A204.1 (cell line): ENCODE data around the gene PRIMA1.

Experiments used
- FAIRE-seq: peaks from 2 replicates; lab custom pipeline; 2012; peaks lifted over from hg19 to GRCh38; lab: Jason Lieb, UNC

PRIMA1 gene

DNA sequence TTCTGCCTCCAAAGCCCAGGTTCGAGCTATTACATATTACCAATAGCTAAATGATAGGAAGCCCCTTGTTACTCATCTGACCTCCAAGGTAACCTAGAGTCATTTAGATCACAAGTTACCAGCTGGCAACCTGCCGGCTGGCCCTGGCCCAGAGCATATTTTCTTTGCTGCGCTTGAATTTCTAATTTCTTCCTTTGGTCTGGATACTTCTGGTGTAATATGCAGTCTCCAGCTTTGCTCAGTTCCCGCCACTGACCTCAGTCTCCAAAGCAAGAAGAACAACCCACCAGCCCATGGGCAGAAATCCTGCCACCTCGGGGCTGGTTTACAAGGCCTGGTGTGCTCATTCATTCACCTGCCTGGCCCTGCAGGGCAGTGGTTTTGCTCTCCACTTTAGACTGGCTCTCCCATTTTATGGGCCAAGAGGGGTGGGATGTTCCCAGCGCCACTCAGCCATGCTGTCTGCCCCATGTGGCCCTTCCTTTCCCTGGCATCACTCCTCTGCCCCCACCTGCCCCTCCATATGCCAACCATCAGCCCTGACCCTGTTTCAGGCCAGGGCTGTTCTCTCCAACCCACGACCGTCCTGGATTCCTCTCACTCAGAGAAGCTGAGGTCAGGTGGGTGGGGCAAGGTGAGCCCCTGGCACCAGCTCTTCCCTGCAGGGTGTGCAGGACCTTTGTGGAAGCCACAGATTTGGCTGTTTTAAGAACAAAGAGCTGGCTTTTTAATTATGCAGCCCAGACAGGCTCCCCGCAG, 76.0 kb downstream of the PRIMA1 start:
- FAIRE-seq: no peak

DNA sequence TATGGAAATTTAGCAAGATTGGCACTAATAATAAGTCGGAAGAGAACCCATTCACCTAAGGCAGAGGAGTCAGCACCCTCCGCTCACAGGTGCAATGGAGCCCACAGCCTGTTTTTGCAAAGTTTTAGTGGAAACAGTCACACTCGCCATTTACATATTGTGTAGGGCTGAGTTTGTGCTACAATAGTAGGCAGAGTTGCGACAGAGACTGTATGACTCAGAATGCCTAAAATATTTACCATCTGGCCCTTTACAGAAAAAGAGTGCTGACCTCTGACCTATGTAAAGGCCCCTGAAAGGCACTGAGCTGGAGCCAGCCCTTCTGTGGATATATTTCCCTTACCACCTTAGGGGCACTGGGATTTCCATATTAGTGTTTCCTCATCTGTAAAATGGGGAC, 79.0 kb downstream of the PRIMA1 start:
- FAIRE-seq: no peak

DNA sequence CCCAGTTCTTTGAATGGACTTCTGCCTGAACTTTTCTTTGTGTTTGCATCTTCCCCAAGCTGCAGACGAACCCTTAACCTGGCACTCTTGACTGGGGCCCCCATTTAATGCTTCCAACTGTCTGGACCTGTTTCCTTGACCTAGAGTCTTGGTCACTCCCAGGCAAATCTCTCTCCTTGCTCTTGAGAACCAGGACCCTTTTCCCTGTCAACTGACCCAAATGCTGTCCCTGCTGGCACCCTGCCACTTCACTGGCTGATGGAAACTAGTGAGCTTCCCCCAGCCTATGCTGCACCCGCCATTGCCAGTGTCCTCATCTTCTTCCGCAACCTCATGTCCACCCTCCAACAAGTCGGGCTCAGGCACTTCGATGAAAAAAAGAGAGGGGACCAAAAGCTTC, 79.5 kb downstream of the PRIMA1 start:
- no peak for FAIRE-seq

DNA sequence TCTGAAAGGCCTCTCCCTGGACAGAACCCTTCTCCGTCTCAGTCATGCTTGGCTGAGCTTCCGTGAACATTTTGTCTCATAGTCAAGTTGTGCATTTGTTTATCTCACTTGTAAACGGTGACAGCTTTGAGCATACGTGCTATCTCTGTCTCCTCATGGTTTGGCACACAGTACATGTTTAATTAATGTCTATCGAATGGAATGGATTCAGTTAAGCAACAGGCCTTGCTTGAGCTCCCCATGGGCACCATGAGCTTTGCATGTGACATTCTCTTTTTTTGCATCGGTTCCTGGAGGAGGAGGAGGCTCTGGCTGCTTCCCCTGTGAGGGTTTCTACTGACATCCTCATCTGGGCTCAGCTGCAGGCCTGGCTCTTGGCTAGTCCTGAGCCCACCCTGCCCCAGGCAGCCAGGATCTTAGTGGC, 80.0 kb downstream of the PRIMA1 start:
- no peak for FAIRE-seq

DNA sequence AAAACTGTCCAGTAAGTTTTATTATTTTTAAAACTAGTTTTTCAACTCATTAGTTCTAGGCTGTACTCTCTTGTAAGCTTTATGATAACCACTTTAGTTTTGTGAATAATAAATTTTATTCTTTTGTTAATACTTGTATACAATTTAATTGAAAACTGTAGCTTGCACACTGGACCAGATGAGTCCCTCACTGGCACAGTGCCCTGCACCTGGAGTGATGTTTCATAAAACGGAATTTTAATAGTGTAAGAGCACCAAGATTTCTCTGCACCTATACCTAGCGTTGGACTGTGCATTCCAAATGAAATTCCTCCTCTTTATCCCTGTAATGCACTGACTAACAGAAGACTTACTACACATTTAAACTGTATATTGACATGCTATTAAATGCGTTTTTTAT, 80.8 kb downstream of the PRIMA1 start:
- no peak for FAIRE-seq

DNA sequence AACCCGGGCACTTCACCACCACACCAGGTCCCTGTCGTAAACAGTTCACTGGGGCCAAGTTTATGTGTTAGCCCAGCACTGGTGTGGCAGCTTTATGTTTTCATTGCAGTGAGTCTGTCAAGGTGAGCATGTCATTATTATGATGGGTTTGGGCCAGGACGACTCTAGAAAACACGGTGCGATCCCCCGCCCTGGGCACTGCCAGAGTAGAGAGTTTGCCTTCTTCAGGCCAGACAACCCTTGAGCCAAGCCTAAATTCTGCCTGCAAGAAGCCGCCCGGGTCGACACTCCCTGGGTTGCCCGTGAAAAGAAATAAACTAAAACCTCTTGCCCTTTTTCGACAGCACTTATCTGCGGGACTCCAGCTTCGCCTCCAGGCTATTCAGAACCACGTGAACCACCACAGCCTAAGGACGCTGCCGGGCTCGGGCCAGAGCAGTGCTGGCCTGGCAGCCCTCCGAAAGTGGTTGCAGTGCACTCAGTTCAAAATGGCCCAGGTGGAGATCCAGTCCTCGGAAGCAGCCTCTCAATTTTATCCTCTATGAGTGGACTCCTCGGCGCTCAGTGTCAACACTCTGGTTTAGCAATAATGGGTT, 81.8 kb downstream of the PRIMA1 start:
- no peak for FAIRE-seq

DNA sequence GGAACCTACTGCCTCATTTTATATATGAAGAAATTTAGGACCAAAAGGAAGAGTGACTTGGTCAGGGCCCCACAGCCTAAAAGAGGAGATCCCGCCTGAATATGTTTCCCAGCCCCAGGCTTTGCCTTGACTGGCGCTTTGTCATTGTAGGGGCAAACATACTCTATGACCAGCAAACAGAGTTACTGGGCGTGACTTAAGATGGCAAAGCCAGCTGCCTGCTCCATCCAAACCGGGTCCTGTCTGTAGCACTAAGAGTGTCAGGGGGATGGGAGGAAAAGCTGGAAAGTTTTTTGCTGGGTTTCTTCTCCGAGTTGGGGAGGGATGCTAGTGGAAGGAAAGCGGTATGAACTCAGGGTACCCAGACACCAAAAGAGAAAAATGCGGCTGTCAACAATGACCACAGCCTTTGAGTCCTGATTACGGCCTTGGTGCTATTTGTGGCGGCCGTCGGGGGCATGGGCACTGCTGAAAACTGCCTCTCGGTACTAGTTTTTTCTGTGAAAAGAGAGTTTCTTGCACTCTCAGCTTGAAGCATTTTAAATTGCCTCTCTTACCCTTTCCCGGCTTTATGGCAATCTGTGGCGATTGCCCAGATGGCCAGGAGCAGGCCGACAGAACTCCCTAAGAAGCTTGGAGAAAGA, 82.7 kb downstream of the PRIMA1 start:
- no peak for FAIRE-seq

DNA sequence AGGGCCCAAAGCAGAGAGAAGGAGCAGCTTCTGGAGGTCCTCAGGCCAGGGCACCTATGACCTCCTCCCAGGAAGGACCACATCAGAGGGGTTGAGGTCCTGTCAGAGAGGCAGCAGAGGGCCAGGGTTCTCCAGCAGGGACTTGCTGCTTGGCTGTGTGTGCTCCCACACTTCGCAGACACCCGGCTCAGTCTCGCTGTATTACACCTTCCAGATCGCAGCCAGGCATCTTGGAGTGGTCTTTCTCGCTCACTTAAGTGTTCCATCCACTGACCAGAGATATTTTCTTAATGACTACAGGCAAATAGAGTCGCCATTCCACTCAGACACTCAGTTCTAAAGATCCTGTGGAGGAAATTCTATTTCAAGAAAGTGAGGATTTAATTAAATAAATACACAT, 84.3 kb downstream of the PRIMA1 start:
- FAIRE-seq: no peak

DNA sequence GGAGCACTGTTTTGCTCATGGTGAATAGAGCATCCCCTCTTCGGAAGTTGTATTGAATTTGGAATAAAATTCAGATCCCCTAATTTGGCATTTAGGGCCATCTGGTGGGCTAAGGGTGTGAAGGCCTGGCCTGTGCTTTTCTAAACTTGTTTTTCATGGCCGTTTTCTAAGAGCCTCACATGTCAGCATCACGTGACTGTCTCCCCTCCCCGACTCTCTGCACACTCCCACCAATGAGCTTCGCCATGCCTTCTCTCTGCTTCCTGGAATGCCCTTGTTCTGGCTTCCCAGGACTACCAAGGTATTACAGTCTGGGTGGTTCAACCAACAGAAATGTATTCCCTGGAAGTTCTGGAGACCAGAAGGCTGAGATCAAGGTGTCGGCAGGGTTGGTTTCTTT, 85.3 kb downstream of the PRIMA1 start:
- FAIRE-seq: no peak

DNA sequence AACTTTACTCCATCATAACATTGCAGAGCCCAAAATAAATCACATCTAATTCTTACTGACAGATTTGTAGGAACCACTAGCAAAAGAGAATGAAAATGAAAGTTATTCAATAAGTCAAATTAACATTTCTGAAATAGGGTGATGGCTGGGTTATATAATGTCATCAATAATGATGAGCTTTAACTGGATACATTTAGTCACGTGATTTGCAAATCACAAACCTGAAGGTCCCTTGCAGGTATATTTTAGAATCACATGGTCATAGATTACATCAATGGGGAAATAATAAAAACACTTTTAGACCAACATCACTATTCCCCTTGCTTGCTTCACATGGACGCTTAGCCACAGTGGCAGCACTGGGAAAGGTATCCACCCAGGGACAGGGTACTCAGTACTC, 86.7 kb downstream of the PRIMA1 start:
- no peak for FAIRE-seq

DNA sequence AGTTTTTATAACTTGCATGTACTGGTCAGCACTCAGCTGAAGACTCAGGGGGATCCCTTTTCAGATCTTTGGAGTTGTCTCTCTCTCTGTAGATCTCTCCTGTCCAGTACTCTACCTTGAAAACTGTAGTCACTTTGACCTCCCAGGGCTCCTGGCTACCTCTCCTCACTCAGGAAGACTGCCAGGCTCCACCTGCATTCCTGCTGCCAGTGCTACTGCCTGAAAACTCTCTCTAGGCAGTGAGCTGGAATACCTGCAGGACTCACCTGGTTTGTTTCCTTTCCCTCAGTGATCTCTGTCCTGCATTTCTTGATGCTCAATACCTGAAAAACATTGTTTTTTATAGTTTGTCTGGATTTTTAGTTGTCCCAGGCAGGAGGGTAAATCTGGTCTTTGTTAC, 87.4 kb downstream of the PRIMA1 start:
- FAIRE-seq: no peak

DNA sequence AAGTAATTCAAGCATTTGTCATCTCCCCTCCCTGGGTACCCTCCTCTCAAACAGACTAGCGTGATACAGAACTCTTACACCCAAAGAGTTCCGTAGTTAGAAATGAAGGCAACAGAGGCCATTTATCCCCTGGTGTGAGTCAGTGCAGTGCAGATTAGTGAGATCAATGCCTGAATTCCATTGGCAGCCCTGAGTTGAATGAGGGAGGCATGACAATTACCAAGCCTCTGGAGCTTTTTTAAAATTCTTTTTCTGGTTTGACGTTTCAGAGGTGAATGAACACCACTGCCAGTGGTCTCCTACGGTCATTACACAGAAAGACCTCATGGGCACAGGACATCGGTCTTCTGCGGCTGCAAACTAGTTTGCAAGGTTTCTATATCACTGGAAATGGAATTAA, 94.4 kb downstream of the PRIMA1 start:
- FAIRE-seq: no peak

DNA sequence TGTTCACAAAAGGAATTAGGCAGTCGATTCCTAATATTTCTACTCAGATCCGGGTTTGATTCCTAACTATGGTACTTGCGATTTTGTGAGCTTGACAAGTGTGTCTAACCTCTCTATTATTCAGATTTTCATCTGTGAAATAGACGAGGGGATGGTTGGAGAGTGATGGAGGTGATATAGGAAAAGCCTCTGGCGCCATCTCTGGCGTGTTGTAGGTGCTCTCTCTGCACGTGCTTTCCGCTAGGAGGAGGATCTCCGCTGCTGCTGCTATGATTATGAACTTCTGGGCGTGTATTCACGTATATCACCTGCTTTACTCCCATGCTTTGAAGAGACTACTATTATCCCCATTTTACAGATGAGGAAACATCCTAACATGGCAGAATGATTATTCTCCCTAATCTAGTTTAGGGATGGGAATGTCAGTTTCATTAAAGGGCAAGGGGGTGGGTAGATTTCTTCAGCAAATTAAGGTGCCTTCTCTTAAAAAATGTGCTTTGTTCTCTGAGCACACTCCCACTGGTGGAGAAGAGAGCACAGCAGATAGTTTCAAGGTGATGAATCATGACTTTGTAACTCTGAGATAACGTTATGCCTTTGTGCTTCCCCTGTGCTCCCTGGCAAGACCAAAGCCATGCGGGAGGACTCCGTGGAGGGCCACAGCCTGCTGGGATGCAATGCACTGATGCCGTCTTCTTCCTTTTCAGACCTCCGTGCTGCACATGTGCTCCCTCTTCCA, 97.1 kb downstream of the PRIMA1 start:
- FAIRE-seq: no peak

DNA sequence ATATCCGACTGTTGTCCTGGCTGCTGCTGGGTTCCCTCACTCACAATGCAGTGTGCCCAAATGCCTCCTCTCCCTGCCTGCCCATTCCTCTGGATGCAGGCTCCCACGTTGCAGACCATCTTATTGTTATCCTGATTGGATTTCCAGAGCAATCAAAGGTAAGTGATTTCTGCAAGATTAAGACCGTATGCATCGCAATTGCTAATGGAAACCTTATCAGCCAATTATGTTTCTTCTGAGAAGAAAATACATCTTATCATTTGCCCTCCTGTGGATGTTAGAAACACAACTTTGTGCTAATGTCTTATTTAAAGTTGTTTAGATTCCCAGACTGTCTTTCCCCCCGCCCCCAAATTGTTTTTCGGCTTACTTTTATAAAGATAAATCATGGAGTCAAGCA, 98.1 kb downstream of the PRIMA1 start:
- no peak for FAIRE-seq

DNA sequence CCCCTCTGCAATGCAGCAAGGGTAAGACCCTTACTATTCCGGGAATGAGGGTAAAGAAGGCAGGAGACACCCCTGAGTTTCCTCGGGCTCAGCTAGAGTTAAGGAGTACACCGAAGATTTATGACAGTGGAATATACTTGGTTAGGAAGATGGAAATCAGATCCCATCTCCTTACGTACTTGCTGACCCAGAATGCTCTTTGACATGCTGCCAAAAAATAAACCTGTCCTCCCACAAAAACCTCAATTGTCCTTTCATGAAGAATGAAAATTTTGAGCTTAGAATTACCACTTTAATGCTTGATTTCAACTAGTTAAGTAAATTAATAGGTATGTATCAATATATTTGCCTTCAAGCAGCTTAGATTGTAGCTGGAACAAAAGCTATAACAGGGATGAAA, 99.5 kb downstream of the PRIMA1 start:
- FAIRE-seq: no peak

DNA sequence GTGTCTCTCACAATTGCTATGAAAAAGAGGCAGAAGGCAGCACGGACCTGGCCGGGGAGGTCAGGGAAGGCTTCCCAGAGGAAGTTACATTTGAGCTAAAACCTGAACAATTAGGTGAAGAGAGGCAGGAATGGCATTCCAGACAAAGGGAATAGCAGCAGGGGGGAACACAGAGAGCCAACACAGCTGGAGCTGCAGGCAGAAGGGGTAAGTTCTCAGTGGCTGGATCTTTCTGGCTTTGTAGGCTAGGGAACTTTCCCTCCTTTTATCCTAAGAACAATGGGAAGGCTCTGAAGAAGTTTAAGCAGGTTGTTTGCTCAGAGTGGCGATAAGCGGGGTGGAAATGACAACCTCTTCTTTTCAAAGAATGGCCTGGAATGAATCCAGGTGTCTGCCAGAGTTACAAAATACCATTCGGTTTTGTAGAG, 100.0 kb downstream of the PRIMA1 start:
- no peak for FAIRE-seq

DNA sequence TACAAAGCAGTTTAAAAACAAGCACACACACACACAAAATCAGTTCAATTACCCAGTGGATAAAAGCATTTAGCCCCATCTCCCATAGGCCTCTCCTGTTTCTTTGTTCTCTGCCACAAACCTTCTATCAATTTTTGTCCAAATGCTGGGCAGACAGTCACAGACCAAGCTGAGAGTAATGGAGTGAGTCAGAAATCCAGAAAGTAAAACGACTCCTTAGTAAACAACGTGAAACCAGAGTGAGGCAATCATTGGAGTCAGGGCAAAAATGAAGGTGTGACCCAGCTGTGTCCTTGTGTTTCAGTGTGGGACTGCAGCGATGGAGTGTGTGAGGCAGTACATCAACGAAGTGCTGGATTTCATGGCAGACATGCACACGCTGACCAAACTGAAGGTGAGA, 102.0 kb downstream of the PRIMA1 start:
- FAIRE-seq: no peak

DNA sequence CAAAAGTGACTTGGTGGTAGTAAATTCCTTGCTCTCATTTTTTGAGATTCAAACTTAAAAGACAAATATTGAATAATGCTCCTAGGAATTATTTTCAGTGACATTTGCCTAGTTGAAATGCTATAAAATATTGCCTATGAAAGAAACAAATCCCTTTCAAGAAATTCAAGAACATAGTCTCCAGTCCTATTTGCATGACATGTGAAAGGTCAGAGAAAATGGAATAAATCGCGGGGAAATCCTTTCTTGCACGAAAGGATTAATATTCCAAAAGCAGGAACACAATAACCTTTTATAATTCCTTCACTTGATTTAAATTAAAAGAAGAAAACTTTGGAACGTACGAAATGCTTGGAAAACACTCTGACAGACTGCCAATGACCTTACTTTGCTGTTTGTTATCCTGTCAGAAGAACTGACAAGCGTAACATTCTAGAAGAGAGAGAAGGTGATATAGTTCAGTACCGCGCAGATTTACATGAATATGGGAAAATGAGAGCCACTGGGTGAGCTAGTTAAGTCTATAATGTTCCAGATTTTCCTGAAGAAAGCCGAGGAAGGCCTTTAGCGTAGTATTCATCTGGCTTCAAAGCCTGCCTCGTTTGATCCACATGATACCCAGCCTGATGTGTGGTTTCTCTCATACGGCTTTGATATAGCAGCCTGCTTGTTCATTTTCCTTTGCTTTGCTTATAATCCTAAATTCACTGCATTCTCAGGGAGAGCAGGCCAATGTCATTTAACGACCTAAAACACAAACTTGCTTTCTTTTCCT, 103.0 kb downstream of the PRIMA1 start:
- no peak for FAIRE-seq

DNA sequence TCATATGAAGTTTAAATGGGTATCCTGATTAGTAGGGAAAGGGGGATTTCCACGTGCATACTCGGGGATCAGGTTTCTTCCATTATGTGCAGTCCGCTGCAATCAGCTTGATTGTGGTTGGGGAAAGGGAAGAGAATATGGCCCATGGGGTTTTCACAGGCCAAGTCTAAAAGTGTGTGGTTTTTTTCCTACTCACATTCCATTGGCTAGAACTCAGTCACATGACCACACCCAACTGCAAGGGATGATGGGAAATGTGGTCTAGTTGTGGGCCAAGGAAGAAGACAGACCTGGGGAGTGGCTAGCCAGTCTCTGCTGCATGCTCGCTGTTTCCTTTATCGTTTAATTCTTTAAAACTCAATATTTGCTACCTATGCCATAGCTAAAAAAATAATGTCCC, 105.1 kb downstream of the PRIMA1 start:
- FAIRE-seq: no peak

DNA sequence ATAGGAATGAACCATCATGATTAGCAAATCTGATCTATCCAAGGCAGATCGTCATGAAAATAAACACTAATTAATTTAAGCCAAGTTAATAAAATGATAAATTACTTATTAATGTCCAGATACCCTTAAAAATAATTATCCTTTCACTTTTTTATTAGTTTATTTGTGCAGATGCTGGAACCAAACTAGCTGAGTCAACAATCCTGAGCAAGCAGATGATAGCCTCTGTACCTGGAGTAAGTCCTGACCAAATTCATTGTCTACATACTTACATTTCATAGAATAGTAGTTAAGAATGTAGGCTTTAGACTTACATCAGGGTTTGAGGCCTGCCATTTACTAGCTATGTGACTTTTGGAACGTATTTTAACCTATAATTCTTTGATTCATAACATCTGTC, 105.8 kb downstream of the PRIMA1 start:
- no peak for FAIRE-seq

DNA sequence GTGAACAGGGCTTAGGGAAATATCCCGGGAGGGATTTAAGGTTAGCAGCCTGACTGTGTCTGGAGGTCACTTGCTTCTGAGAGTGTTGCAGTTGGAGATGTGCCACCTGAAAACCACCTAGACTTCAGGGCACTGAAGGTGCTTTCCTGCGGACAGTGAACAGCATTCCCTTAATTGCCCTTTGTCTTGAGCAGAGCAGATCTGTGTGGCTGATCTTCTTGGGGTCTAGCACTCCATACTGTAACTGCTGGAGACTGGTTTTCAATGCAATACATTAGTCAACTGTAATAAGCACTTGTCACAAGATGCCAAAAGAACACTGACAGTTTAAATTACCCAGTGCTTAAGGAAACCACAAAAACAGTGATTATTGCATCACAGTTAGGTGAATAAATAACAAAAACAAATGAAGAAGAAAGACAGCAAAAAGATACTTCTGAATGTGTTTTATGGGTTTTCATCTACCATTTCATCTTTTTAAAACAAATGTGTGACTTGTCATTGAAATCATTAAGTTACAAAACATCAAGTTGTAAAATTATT, 111.8 kb downstream of the PRIMA1 start:
- FAIRE-seq: no peak

DNA sequence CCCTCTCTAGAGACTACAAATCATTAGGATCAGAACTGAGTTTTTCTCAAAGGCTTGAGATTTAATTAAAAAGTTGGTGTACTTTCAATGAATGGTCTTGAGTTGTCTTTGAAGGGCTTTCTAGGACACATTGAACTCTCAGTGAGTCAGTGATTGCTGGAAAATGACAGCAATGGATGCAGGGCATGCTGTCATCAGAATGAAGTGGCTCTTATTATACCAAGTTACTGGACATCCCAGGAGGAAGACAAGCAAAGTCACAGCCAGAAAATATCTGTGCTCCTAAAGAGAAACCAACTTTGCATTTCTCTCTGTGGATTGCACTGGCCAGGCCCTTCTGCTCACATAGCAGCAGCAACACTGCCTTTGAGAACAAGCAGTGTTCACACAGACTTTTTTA, 112.6 kb downstream of the PRIMA1 start:
- FAIRE-seq: no peak
